ENCODE data around the gene GIPC3.

GIPC3 gene

DNA sequence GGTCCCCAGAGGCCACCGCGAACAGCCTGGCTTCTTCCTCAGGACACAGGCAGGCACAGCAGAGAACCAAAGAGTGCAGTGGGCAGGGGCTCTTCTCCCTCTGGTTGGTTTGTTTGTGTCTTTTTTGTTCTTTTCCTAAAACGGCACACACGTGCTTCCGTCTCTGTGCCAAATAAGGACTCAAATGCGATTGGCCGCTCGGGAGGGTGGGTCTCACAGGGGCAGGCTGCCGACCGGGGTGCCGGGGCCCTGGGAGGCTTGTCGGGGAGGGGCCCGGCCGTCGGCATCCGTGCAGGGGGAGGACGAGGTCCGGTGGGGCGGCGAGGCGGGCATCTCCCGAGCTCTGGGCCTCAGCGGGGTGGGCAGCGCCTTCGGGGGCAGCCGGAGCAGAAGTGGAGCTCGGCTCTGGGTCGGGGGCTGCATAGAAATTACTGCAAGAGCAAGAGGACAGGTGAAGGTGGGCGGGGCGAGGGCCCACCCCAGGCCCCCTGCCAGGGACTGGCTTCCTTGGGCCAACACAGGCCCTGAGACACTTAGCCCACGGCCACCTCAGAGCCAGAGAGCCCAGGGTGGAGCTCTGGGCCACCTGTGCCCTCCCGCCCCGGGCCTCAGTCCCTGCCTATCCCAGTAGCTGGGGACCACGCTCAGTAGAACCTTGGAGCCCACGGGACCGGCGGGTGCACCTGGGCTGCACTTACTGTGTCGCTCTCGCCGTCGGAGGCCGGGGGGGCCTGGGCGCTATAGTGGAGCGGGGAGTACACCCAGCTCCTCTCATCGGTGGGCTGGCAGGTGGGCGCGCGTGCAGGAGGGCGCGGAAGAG lies 47.7 kb downstream of the GIPC3 start:
- TF ChIP-seq, protein P1, sequence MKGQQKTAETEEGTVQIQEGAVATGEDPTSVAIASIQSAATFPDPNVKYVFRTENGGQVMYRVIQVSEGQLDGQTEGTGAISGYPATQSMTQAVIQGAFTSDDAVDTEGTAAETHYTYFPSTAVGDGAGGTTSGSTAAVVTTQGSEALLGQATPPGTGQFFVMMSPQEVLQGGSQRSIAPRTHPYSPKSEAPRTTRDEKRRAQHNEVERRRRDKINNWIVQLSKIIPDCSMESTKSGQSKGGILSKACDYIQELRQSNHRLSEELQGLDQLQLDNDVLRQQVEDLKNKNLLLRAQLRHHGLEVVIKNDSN (IDR thresholded peaks at IDR 0.05) = no peak
- no peak for TF ChIP-seq CEBPB (IDR thresholded peaks at IDR 0.05)
- TF ChIP-seq FOXM1 (IDR thresholded peaks at IDR 0.05; ENCODE audit: borderline replicate concordance, low read depth) = no peak
- TF ChIP-seq RAD21 (IDR thresholded peaks at IDR 0.05; ENCODE audit: low read depth) = no peak

DNA sequence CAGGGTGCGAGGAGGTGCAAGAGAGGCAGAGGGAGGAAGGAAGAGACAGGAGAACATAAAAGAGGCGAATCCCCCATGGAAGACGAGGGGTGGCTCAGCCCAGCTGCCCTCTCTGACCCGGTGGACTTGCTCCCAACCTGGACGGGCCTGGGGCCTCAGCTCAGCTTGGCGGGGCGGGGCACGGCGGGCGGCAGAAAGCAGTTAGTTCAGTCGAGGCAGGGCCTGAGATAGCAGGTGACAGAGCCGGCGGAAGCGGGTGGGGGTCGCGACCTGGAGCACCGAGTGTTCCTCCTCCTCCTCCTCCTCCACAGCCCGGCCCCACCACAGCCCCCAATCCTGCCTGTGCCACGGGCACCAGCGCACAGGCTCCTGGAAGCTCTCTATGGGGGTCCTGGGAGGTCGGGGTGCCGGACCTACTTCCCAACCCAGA lies 48.3 kb downstream of the GIPC3 start:
- TF ChIP-seq RAD21 (IDR thresholded peaks at IDR 0.05; ENCODE audit: low read depth) (no peak), EP300 (IDR thresholded peaks at IDR 0.05; ENCODE audit: borderline replicate concordance) (no peak), TAF1 (IDR thresholded peaks at IDR 0.05; ENCODE audit: low read depth) (no peak), TCF12 (IDR thresholded peaks at IDR 0.05; ENCODE audit: low read depth) (no peak), TEAD4 (IDR thresholded peaks at IDR 0.05) (no peak), CEBPB (IDR thresholded peaks at IDR 0.05) (no peak)

DNA sequence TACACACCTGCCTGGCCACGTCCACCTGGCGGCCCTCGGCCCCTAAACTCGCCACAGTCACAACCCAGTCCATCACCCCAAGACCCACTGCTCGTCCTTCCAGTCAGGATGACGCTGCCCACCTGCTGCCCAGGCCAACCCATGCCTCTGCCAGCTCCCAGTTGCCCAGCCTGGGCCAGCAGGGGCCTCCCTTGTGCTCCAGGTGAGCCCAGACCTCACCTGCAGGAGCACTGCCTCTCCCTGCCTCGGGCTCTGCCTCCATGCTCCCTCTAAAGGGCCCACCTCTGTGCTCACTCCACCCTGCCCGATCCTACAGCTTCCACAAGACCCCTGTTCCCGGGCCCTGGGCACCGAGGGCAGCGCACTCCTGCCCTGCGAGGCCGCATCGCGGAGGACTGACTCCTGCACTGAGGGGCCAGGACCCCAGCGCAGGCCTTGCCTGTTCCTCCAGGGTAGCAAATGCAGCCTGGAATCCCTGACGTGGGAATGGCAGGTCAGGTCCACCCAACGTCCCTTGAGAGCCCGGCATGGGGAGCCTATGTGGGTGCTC lies 49.3 kb downstream of the GIPC3 start:
- no peak for TF ChIP-seq TEAD4 (IDR thresholded peaks at IDR 0.05)
- no peak for TF ChIP-seq CREB1 (IDR thresholded peaks at IDR 0.05; ENCODE audit: low read depth)
- TF ChIP-seq CEBPB (IDR thresholded peaks at IDR 0.05) = no peak
- no peak for TF ChIP-seq TCF12 (IDR thresholded peaks at IDR 0.05; ENCODE audit: low read depth)
- TF ChIP-seq, protein P2, sequence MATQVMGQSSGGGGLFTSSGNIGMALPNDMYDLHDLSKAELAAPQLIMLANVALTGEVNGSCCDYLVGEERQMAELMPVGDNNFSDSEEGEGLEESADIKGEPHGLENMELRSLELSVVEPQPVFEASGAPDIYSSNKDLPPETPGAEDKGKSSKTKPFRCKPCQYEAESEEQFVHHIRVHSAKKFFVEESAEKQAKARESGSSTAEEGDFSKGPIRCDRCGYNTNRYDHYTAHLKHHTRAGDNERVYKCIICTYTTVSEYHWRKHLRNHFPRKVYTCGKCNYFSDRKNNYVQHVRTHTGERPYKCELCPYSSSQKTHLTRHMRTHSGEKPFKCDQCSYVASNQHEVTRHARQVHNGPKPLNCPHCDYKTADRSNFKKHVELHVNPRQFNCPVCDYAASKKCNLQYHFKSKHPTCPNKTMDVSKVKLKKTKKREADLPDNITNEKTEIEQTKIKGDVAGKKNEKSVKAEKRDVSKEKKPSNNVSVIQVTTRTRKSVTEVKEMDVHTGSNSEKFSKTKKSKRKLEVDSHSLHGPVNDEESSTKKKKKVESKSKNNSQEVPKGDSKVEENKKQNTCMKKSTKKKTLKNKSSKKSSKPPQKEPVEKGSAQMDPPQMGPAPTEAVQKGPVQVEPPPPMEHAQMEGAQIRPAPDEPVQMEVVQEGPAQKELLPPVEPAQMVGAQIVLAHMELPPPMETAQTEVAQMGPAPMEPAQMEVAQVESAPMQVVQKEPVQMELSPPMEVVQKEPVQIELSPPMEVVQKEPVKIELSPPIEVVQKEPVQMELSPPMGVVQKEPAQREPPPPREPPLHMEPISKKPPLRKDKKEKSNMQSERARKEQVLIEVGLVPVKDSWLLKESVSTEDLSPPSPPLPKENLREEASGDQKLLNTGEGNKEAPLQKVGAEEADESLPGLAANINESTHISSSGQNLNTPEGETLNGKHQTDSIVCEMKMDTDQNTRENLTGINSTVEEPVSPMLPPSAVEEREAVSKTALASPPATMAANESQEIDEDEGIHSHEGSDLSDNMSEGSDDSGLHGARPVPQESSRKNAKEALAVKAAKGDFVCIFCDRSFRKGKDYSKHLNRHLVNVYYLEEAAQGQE (IDR thresholded peaks at IDR 0.05; ENCODE audit: low read depth) = no peak
- TF ChIP-seq TAF1 (IDR thresholded peaks at IDR 0.05; ENCODE audit: low read depth) = no peak

DNA sequence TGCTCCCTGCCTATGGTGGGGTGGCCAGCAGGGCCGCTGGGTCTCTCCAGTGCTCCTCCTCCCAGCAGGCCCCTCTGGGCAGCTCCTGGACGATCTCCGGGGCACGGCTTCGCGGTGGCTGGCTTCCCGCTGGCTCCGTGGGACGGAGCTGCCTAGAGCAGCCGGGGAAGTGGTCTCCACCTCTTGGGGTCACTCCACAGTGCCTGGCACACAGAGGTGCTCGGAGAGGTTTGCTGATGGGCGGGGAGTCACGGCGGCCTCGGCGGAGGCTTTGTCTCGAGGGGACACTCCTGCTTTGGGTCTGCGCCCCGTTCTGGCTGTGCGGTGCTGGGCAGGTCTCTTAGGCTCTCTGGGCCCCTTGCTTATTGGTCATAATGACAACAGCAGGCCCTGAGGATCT lies 51.2 kb downstream of the GIPC3 start:
- TF ChIP-seq FOXM1 (IDR thresholded peaks at IDR 0.05; ENCODE audit: borderline replicate concordance, low read depth) = no peak
- no peak for TF ChIP-seq CEBPB (IDR thresholded peaks at IDR 0.05)
- no peak for TF ChIP-seq ZBTB7A (IDR thresholded peaks at IDR 0.05; ENCODE audit: low read depth)
- no peak for TF ChIP-seq EGR1 (IDR thresholded peaks at IDR 0.05)
- TF ChIP-seq, protein P2 (IDR thresholded peaks at IDR 0.05; ENCODE audit: low read depth) = no peak
- no peak for TF ChIP-seq TCF12 (IDR thresholded peaks at IDR 0.05; ENCODE audit: low read depth)
- TF ChIP-seq RAD21 (IDR thresholded peaks at IDR 0.05; ENCODE audit: low read depth) = no peak
- no peak for TF ChIP-seq TAF1 (IDR thresholded peaks at IDR 0.05; ENCODE audit: low read depth)
- TF ChIP-seq NFIC (IDR thresholded peaks at IDR 0.05) = no peak
- TF ChIP-seq TEAD4 (IDR thresholded peaks at IDR 0.05) = no peak
- TF ChIP-seq, protein P3, sequence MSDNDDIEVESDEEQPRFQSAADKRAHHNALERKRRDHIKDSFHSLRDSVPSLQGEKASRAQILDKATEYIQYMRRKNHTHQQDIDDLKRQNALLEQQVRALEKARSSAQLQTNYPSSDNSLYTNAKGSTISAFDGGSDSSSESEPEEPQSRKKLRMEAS (IDR thresholded peaks at IDR 0.05) = no peak
- TF ChIP-seq, protein P1 (IDR thresholded peaks at IDR 0.05) = no peak
- no peak for TF ChIP-seq YY1 (IDR thresholded peaks at IDR 0.05; ENCODE audit: low read depth)
- no peak for TF ChIP-seq CREB1 (IDR thresholded peaks at IDR 0.05; ENCODE audit: low read depth)
- TF ChIP-seq EP300 (IDR thresholded peaks at IDR 0.05; ENCODE audit: borderline replicate concordance) = no peak

DNA sequence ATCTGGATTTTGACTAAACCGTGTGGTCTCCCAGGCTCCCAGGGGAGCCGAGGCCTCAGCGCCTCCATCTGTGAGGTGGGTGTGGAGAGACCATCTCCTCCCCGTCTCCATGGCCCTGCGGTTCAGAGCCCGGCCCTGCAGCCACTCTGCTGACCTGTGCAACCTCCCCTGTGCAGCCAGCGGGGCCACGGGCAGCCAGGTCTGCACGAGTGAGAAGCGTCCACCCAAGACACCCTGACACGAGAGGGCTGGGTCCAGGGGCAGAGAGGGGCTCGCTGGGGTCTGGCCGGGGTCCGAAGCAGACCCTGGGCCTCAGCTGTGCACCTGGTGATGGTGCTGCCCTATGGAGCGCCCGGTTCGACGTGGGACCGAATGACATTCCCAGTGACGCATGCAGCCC lies 51.7 kb downstream of the GIPC3 start:
- TF ChIP-seq NFIC (IDR thresholded peaks at IDR 0.05) (no peak), ZBTB7A (IDR thresholded peaks at IDR 0.05; ENCODE audit: low read depth) (no peak), TCF12 (IDR thresholded peaks at IDR 0.05; ENCODE audit: low read depth) (no peak)

DNA sequence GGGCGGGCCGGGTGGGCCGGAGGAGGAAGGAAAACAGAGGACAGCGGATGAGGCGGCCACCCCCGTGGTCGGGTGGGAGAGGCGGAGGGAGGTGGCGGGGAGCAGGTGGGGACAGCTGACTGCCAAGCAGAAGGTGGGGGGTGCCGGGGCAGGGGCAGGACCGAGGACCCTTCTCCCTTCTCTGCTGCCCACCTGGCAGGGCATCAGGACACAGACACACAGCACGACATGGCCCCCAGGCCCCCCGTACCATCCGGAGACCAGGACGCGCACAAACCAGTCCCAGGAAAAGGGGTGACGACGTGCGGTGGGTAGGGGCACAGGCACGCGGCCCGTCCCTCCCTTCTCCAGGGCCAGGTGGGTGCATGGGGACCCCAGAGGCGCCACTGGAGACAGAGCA lies 52.3 kb downstream of the GIPC3 start:
- TF ChIP-seq CREB1 (IDR thresholded peaks at IDR 0.05; ENCODE audit: low read depth) (no peak), ZBTB7A (IDR thresholded peaks at IDR 0.05; ENCODE audit: low read depth) (no peak), RAD21 (IDR thresholded peaks at IDR 0.05; ENCODE audit: low read depth) (no peak), TEAD4 (IDR thresholded peaks at IDR 0.05) (no peak), EP300 (IDR thresholded peaks at IDR 0.05; ENCODE audit: borderline replicate concordance) (no peak), TAF1 (IDR thresholded peaks at IDR 0.05; ENCODE audit: low read depth) (no peak), TCF12 (IDR thresholded peaks at IDR 0.05; ENCODE audit: low read depth) (no peak)
- TF ChIP-seq, protein P1 (IDR thresholded peaks at IDR 0.05) = no peak
- TF ChIP-seq, protein P3 (IDR thresholded peaks at IDR 0.05) = no peak
- TF ChIP-seq, protein P2 (IDR thresholded peaks at IDR 0.05; ENCODE audit: low read depth) = no peak

Measured in Ishikawa (cell line).